HG03442 (cell line): Measurements from ENCODE around the gene HAGH.

Experiments
- ATAC-seq: cut with Tn5 transposase; IDR thresholded peaks from one replicate; pipeline ENCODE4 v1.9.1; 2021; ENCODE audit warnings: mild to moderate bottlenecking, moderate library complexity; ENCODE audit not compliant: unreplicated experiment

HAGH gene

DNA sequence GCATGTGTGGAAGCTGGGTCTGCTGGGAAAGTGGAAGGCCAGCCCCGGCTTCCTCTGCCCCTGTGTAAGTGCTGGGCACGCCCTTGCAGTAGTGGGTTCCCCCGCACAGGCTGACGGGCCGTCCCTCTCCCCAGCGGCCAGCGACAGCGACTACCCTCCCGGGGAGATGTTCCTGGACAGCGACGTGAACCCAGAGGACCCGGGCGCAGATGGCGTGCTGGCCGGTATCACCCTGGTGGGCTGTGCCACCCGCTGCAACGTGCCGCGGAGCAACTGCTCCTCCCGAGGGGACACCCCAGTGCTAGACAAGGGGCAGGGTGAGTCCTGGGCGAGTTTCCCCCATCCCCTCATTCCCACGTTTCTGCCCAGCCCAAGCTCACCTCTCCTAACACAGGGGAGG is 60.8 kb downstream of the HAGH start:
- no peak for ATAC-seq

DNA sequence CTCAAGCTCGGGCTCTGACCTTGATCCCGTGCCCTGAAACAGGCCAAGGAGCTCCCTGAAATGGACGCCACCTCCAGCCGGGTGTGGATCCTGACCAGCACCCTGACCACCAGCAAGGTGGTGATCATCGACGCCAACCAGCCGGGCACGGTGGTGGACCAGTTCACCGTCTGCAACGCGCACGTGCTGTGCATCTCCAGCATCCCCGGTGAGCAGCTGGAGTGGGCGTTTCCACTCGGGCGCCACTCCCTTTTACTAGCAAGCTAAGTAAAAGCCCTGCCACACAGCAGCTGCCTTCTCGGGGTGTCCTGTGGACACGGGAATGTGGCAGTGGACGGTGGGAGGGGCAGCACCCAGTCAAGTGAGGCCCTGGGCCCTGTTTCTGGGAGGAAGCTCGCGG is 61.7 kb downstream of the HAGH start:
- ATAC-seq = no peak

DNA sequence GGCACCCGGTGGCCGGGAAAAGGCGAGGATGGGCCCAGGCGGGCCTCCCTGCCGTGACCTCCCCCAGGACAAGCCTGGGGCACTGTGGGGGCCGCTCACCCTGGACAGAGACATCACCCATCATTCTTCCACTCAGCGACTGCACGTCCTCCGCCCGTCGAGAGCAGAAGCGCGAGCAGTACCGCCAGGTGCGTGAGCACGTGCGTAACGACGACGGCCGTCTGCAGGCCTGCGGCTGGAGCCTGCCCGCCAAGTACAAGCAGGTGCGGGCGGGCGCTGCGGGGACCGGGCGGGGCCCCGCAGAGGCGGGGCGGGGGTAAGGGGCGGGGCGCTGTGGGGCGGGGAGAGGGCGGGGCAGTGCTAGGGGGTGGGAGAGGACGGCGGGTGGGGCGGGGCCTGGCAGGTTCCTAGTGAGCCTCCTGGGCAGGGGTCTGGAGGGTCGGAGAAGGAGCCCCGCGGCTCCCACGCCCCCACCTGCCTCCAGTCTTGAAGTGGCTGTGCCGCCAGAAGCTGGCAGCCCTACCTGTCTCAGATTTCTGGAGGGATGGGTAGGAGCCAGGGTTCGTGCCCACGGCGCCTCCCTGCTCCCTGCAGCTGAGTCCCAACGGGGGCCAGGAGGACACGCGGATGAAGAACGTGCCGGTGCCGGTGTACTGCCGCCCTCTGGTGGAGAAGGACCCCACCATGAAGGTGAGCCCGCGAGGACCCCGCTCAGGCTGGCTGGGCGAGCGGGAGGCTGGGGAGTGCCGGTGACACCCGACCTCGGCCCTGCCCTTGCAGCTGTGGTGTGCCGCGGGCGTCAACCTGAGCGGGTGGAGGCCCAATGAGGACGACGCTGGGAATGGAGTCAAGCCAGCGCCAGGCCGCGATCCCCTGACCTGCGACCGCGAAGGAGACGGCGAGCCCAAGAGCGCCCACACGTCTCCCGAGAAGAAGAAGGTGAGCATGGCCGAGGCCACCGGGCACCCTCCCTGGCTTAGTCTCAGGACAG is 62.8 kb downstream of the HAGH start:
- no peak for ATAC-seq

DNA sequence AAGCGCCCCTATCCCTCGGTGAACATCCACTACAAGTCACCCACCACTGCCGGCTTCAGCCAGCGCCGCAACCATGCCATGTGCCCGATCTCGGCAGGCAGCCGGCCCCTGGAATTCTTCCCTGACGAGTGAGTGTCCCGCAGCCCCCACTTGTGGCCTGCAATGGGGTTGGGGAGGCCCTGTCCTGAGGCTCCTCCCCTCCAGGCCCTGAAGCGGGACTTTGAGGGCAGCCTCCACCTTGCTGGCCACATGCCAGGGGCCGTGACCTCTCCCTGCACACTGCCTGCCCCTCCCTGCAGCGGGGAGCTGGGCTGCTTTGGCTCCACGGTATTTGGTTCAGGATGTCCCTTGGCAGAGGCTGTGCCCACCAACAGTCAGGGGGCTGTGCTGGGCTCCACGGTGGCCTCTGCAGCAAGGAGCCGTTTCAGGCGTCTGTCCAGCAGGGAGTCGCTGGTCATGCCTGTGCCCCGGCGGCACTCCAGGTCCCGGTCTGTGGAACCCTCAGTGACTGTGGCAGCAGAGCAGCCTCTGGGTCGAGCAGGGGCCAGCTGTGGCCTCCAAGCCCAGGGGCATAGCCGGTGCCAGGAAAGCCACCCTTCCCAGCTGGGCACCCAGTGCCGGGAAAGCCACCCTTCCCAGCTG is 63.6 kb downstream of the HAGH start:
- no peak for ATAC-seq

DNA sequence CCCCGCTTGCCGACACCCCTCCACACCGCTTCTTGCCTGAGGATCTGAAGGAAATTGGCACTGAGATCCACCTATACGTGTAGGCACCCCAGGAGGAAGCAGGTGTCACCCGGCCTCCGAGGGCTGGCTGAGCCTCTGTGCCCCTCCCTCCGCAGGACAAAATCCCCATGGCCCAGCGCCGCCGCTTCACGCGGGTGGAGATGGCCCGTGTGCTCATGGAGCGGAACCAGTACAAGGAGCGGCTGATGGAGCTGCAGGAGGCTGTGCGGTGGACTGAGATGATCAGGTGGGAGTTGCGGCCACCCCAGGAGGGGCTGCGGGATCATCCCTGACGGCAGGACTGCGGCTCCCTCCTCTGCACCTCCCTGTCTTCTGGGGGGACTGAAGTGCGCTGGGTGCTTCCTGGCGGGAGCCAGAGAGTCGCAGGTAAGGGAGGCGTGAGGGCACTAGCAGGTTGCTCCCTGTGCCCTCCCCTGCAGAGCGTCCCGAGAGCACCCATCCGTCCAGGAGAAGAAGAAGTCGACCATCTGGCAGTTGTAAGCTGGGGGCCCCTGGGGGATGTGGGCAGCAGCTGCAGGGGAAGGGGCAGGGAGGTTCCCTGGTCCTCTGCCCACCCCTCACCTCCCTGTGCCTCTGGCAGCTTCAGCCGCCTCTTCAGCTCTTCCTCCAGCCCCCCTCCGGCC is 64.3 kb downstream of the HAGH start:
- ATAC-seq = no peak

DNA sequence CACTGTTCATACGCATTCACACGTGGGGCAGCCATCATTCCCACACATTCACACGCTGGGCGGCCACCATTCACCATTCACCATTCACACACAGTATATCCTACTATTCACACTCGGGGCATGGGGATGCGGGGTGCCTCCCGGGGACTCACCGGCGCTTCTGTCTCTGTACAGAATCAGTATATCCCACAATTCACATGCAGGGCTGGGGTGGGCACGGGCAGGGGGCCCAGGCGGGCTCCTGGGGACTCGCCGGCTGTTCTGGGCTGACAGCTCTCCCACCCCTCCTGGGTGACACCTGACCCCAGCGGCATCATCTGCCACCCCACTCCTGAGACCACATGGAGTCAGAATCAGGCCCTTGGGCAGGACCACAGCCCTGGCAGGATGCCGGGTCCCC is 64.9 kb downstream of the HAGH start:
- no peak for ATAC-seq

DNA sequence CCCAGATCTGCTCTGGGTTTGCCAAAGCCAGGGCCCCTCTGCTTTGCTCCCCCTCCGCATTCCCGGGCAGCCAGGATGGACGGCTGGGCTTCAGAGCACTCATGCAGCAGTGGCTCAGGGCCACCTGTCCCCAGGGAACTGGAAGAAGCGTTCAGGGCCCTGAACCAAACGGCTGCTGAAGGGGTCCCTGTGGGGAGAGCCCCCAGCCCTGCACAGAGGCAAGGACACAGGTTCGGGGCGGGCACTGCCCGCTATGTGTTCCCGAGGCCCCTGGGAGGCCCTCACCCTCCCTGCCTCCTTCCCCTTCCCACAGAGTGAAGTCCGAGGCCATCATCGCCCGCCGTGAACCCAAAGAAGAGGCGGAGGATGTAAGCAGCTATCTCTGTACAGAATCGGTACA is 65.7 kb downstream of the HAGH start:
- no peak for ATAC-seq

DNA sequence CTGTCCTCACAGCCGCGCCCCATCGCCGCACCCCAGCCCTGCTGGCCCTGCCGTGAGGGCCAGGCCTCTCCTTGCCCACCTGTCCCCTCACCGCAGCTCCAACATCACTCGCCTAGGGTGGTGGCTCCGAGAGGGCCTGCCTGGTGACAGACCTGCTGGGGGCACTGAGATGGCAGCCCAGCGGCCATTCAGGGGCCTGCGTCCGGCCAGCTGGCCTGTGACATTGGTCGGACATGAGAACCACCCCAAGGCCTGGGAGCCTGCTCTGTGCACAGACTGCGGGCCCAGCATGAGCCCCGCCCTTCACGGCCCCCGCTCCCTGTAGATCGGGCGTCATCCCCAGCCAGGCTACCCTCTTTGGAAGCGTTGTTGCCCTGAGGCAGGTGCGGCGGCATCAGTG is 67.1 kb downstream of the HAGH start:
- no peak for ATAC-seq

DNA sequence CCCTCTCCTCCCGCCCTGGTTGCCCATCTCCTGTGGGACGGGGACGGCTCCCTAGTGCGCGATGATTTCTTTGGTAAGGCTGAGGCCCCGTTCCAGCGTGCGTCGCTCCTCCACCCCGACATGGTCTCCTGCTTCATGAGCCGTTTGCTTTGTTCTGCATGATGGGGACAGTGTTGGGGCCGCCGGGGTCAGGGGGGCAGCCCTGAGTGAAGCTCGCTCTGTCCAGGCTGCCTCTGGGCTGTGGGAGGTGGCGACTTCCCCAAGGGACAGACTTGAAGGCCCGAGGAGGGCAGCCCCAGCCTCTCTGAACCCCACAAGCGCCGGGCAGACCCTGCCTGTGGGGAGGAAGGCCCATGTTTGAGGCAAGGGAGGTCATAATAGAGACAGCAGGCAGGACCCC is 67.7 kb downstream of the HAGH start:
- no peak for ATAC-seq

DNA sequence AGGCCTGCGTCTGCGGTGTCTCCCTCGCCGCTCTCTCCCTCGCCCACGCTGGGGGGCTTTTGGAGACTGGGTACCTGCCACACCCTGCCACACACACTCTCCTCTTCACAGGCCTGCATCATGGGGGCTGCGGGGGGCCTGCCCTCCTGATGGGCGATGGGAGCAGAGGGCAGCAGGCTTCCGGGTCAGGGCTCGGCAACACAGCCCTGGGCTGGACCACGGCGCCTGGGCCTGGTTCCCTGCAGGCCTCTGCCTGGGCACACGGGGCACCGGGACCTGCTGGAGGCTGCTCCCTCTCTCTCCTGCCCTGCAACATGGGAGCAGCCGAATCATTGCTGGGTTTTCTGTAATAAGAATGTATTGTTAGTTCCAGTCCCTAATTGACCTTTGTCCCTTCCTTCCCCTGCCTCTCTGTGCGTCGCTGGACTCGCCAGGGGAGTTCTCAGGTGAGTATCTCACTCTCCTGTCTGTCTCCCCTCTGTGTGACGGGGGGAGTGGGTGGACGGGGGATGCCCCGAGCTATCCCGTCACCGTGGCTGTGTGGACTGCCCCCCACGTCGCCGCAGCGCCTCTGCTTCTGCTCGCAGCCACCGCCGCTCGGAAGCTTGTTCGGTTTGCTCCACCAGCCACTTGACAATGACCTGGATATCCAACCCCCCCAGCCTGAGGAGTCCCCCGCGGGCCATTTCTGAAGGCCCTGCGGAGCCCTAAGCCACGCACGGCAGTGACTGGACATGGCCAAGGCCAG is 68.7 kb downstream of the HAGH start:
- no peak for ATAC-seq
